LoVo (cell line): Measurements from ENCODE around the gene MACROD2.
"Not testable (repeated sequence)": the region's sequence is repeated elsewhere in the genome, so short reads cannot be mapped to it uniquely, and the experiment has no call there.

Experiments used
- DNase-seq: peaks from one replicate; pipeline ENCODE4 v3.0.0-alpha.2; 2016; ENCODE audit warnings: low spot score

Gene MACROD2

DNA sequence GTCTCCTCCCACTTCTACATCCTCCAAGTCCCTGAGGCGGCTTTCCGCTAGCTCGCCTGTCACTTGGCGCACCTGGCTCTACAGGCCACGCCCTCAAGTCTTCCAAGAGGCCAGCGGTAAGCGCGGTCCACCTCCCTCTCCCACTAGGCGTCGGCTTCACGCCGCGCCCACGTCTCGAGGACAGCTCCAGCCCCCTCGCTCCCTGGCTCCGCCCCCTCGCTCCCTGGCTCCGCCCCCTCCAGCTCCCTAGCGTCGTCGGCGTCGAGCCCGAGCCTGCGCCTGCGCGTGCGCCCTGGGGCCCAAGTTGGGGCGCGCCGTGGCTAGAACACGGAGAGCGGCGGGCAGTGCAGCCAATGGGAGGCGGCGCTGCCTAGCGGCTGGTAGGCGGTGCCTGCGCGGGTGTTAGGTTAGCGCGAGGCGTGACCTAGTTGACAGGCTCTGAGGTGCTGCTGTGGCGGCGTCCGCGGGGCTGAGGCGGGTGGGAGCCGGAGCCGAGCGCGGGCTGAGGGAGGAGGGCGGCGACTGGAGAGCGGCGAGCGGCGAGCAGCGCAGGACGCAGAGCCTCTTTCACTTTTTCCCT is at the start of gene MACROD2:
Gene MACROD2, plus strand, starts transcription at position 431 of the 580 bp plus-strand sequence.
- peak; percentile 98 for DNase-seq

- no peak for DNase-seq
Observed at GRCh38 chr20:13947719-13948118, 47.6 kb upstream of the MACROD2 start.

- no peak for DNase-seq
Observed at GRCh38 chr20:13953227-13953626, 42.1 kb upstream of the MACROD2 start.

DNA sequence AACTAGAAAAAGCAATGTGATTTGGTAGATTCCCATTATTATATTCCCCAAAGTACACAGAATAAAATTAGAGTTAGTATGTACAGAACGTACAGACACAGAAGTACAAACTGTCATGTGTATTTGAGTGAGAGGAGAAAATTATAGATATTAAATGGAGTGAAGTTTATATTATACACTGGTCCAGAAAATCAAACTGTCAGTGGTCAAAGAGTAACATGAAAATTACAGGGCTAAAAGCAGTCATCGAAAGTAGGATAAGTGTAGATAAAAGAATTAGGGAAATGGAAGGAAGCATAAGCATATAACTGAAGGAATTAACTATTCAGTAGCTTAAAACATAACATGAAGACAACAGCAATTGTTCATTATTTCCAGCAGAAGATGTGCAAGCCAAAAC is 35.2 kb upstream of the MACROD2 start:
- DNase-seq = no peak

- no peak for DNase-seq
Observed at GRCh38 chr20:13960525-13960924, 34.8 kb upstream of the MACROD2 start.

- no peak for DNase-seq
Observed at GRCh38 chr20:13984211-13984610, 11.1 kb upstream of the MACROD2 start.

GRCh38 chr20:13990465-13990864 is 4.9 kb upstream of the MACROD2 start, which contains the start of gene SEL1L2:
TSS of gene SEL1L2 (minus strand) at chr20:13990614. CDS start at chr20:13990534, 80 bp downstream.
- DNase-seq = no peak

DNA sequence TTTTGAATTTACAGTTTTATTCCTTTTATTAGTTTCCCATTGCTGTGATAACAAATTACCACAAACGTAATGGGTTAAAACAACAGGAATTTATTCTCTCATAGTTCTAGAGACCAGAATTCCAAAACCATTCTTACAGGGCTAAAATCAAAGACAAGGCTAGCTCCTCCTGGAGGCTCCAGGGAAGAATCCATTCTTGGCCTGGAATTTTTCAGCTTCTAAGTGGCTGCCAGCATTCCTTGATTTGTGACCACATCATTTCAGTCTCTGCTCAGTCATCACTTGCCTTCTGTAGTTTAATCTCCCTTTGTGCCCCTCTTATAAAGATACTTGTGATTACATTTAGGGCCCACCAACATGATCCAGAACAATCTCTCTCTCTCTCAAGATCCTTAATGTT is 4.0 kb upstream of the MACROD2 start:
- DNase-seq = no peak

GRCh38 chr20:13991955-13992354 is 3.4 kb upstream of the MACROD2 start:
- not testable (repeated sequence) for DNase-seq

DNA sequence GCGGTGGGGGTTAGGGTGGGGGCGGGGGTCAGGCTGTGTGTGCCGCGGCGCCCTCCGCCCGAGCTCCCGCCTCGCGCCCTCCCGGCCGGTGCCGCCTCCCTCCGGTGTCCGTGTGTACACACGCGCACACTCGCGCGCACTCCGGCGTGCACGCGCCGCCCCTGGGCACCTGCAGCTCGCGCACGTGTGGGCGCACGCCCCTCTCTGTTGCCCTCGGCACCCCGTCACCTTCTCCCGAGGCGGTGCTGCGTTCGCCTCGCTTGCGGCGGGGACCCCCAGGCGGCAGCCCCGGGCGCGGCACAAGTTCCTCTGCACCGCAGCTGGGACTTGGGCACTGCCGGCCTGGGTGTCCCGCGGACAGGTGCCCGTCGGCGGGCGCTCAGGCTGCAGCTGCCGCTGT is 525 bp downstream of the MACROD2 start:
- DNase-seq = peak; percentile 26

- no peak for DNase-seq
Observed at GRCh38 chr20:13996265-13996664, 949 bp downstream of the MACROD2 start.

DNA sequence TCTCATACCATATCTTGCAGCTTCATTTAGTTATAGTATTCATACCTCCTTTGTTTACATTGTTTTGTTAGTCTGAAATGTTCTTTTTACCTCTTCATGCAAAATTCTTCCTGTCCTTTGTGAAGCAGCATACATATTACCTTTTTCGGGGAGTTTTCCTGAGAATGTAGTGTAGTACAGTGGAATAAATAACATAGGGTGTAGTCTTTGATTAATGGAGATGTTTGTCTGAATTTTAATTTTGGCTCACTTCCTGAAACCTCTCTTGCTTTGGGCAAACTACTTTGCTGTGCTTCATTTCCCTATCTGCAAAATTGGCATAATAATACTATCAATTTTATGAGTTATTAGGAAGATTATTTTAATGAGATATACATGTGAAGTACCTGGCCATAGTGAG is 5.6 kb downstream of the MACROD2 start:
- DNase-seq = no peak

DNA sequence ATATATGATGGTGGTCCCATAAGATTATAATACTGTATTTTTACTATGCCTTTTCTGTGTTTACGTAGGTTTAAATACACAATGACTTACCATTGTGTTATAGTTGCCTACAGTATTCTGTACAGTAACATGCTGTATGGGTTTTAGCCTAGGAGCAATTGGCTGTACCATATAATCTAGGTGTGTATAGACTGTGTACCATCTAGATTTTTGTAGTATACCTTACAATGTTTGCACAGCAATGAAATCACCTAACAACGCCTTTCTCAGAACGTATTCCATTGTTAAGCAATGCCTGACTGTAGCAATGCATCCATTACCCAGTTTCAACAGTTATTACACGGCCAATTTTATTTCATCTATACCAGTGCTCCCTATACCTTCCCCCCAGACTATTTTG is 10.7 kb downstream of the MACROD2 start:
- DNase-seq = no peak

DNA sequence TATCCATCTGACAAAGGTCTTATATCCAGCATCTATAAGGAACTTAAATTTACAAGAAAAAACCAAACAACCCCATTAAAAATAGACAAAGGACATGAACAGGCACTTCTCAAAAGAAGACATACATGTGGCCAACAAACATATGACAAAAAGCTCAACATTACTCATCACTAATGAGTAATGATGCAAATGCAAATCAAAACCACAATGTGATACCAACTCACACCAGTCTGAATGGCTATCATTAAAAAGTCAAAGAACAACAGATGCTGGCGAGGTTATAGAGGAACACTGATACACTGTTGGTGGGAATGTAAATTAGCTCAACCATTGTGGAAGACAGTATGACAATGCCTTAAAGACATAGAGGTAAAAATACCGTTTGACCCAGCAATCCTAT is 13.9 kb downstream of the MACROD2 start:
- DNase-seq = no peak

DNA sequence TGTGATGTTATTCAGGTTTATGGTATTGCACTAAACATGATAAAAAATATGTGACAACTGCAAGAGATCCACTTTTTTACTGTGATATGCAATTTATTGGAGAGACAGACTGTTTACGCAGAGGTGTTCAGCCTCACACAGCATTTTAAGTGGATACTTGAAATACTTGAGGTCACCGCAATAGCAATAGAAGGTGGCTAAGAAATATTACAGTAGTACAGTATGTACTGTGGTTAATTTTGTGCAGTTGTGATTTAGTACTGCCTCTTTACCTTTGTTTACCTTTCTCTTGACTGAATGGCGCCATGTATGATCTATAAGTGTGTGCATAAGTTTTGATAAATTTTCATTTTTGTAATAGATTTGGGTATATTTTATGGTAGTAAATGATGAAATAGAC is 17.4 kb downstream of the MACROD2 start:
- no peak for DNase-seq

DNA sequence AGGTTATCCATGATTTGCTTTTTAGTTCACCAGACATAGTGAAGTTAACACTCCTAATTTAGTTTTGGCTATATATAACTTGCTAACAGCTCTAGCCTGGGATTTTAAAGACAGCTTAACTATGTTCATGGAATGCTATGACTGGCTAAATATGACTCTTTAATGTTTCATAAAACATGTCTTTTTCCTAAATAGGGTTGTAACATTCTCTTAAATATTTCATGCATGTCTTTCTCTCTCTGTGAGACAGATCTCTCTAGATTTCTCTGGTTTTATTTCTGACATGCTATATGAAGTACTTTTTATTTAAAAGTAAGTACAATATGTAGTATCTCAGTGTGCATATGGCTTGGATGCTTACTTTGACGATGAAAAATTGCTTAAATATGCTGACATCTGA is 35.7 kb downstream of the MACROD2 start:
- DNase-seq = no peak

GRCh38 chr20:14033310-14033709 is 38.0 kb downstream of the MACROD2 start:
- no peak for DNase-seq

- no peak for DNase-seq
Observed at GRCh38 chr20:14036567-14036966, 41.3 kb downstream of the MACROD2 start.

GRCh38 chr20:14044712-14045276 is 49.5 kb downstream of the MACROD2 start:
- DNase-seq = not testable (repeated sequence)

DNA sequence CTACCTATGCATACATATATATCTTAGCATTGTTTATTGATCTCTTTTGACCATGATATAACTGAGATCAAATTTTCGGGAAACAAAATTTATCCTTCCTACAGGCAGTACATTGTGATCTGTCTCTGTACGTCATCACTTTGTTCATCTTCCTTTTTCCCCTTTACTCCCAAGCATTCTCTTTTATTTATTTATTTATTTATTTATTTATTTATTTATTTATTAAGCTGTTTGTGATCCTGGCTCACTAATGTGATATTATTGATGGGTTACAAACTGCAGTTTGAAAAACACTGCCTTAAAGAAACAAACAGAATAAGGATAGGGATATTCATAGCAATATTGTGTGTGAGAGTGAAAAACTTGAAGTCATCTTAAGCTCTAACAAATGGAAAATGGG is 51.2 kb downstream of the MACROD2 start:
- no peak for DNase-seq

GRCh38 chr20:14049111-14049510 is 53.8 kb downstream of the MACROD2 start:
- DNase-seq = no peak

DNA sequence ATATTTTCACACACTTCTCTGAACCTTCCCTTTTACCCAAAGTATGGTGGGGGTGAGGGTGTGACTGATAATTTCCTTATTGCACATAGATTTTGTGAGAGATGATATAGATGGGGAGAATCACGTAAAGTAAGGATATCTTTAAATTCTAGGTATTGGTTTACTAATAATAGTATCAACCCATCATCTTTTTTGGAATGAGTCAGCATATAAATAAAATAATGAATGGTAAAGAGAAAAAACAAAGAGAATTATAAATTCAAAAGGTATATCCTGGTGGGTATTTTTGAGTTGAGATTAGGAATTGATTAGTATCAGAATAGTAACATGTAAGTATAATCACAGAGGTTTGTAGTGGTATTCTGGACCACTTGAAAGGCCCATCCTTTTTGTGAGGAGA is 56.1 kb downstream of the MACROD2 start:
- no peak for DNase-seq

- peak; percentile 64 for DNase-seq
Observed at GRCh38 chr20:14055127-14055742, 59.9 kb downstream of the MACROD2 start.

- DNase-seq = no peak
Observed at GRCh38 chr20:14062171-14062570, 66.9 kb downstream of the MACROD2 start.
